K562 (cell line): ENCODE measurements around the gene PFN3. TPM values are rescaled to one million over a fixed set of nuclear protein-coding genes. Genes with fewer than 3 reads are reported as not detected.

Experiments used
- DPF2 ChIP-seq: fragments of 450-650 bp; IDR thresholded peaks from 2 replicates; pipeline ENCODE4 v1.6.1; 2016
- E2F3 ChIP-seq: fragments of 250-450 bp; sonication (Bioruptor Pico); IDR thresholded peaks from 2 replicates; pipeline ENCODE4 v1.4.0; 2020; ENCODE audit warnings: mild to moderate bottlenecking
- EZH2 ChIP-seq: IDR thresholded peaks from 2 replicates; pipeline ENCODE4 v1.6.1; 2012; ENCODE audit warnings: low read depth, mild to moderate bottlenecking, inconsistent platforms, low read length, borderline replicate concordance
- GABPA ChIP-seq: fragments of 200-800 bp; sonication (Bioruptor generic); conservative IDR thresholded peaks from 2 replicates; pipeline ENCODE4 v1.6.1; 2016; ENCODE audit warnings: low read depth, missing genetic modification characterization, missing compliant biosample characterization
- HMGXB4 ChIP-seq: sonication (generic); formaldehyde crosslinking; IDR thresholded peaks from 2 replicates; pipeline ENCODE4 v1.8.1; 2023; ENCODE audit warnings: mild to moderate bottlenecking, missing genetic modification reagents
- MCM2 ChIP-seq: fragments of 450-650 bp; IDR thresholded peaks from 2 replicates; pipeline ENCODE4 v1.6.1; 2017; ENCODE audit warnings: low read depth, mild to moderate bottlenecking
- MCM5 ChIP-seq: fragments of 450-650 bp; IDR thresholded peaks from 2 replicates; pipeline ENCODE4 v1.6.1; 2016; ENCODE audit warnings: low read depth
- MLX ChIP-seq, 2 experiments: fragments of 450-650 bp in 1 of 2; sonication (generic) in 1 of 2; formaldehyde crosslinking; conservative IDR thresholded peaks; 2 replicates each; pipeline versions ENCODE4 v1.4.0 to v1.8.1; 2020 to 2022; ENCODE audit warnings: mild to moderate bottlenecking in 1 of 2, missing genetic modification reagents in 1 of 2
- MNT ChIP-seq, 2 experiments: fragments of 450-650 bp; conservative IDR thresholded peaks; 2 replicates each; pipeline ENCODE4 v1.6.1; 2017; ENCODE audit warnings: mild to moderate bottlenecking in 2 of 2, moderate library complexity in 2 of 2
- NEUROD1 ChIP-seq: fragments of 150-350 bp; IDR thresholded peaks from 2 replicates; pipeline ENCODE4 v1.6.1; 2014; ENCODE audit warnings: borderline replicate concordance, low read length, low read depth; ENCODE audit not compliant: partially characterized antibody
- NFXL1 ChIP-seq: fragments of 450-650 bp; formaldehyde crosslinking; IDR thresholded peaks from 2 replicates; pipeline ENCODE4 v1.4.0; 2021; ENCODE audit warnings: mild to moderate bottlenecking
- NKRF ChIP-seq: fragments of 450-650 bp; IDR thresholded peaks from 2 replicates; pipeline ENCODE4 v1.6.1; 2016; ENCODE audit warnings: borderline replicate concordance
- PRPF4 ChIP-seq: fragments of 200-400 bp; formaldehyde crosslinking; IDR thresholded peaks from one replicate; pipeline ENCODE4 v1.6.1; 2017; ENCODE audit warnings: low read length, low read depth, mild to moderate bottlenecking; ENCODE audit not compliant: insufficient read depth, poor library complexity, severe bottlenecking
- PYGO2 ChIP-seq: fragments of 450-650 bp; IDR thresholded peaks from 2 replicates; pipeline ENCODE4 v1.6.1; 2016; ENCODE audit warnings: mild to moderate bottlenecking, missing genetic modification characterization, moderate library complexity, missing compliant biosample characterization
- SRSF7 ChIP-seq: fragments of 200-400 bp; formaldehyde crosslinking; optimal IDR thresholded peaks from 2 replicates; pipeline ENCODE3; 2017; ENCODE audit warnings: mild to moderate bottlenecking, low read depth, low read length
- SRSF9 ChIP-seq: fragments of 200-400 bp; formaldehyde crosslinking; IDR thresholded peaks from 2 replicates; pipeline ENCODE4 v1.6.1; 2017; ENCODE audit warnings: low read depth, low read length, borderline replicate concordance
- TBL1XR1 ChIP-seq, 2 experiments: IDR thresholded peaks; 2 replicates each; pipeline ENCODE4 v1.6.1; 2012; ENCODE audit warnings: improper control_type of control experiment in 2 of 2, low read length in 2 of 2, mild to moderate bottlenecking in 1 of 2
- ZBTB1 ChIP-seq: sonication (generic); formaldehyde crosslinking; IDR thresholded peaks from 2 replicates; pipeline ENCODE4 v1.8.1; 2023; ENCODE audit warnings: missing genetic modification reagents, low read depth, mild to moderate bottlenecking, borderline replicate concordance
- ZNF143 ChIP-seq: sonication (generic); formaldehyde crosslinking; IDR thresholded peaks from 2 replicates; pipeline ENCODE4 v1.9.0; 2022; ENCODE audit warnings: mild to moderate bottlenecking, missing genetic modification reagents
- ZNF184 ChIP-seq: sonication (generic); formaldehyde crosslinking; IDR thresholded peaks from 2 replicates; pipeline ENCODE4 v1.5.0; 2020; ENCODE audit warnings: missing genetic modification reagents
- ZNF263 ChIP-seq: sonication (generic); formaldehyde crosslinking; IDR thresholded peaks from 2 replicates; pipeline ENCODE4 v1.8.0; 2022; ENCODE audit warnings: mild to moderate bottlenecking, missing genetic modification reagents, borderline replicate concordance
- ZNF436 ChIP-seq: fragments of 250-450, 450-650 bp; sonication (Bioruptor Pico); formaldehyde crosslinking; IDR thresholded peaks from 2 replicates; pipeline ENCODE4 v1.7.0; 2020; ENCODE audit warnings: mild to moderate bottlenecking
- polyA plus RNA-seq, 8 experiments: library from polyadenylated mRNA; depleted of rRNA in 4 of 8; stranded (reverse) in 5 of 8; unstranded in 3 of 8; fragments of >200 nt; fragmentation: Nextera tagmentation in 2 of 8; fragmentation: Illumina TruSeq in 1 of 8; extraction: Ambion mirVana in 2 of 8; extraction: Trizol in 1 of 8; gene quantifications; 2 replicates each; pipeline versions ENCODE4 v1.2.1 to v1.2.3, GENCODE V29; 2011 to 2014; ENCODE audit warnings: inconsistent platforms in 1 of 8, missing spikeins in 1 of 8
- total RNA-seq, 7 experiments: library from RNA; depleted of rRNA in 6 of 7; stranded (reverse); fragments of >200 nt in 6 of 7; fragmentation: Illumina TruSeq in 2 of 7; extraction: Trizol in 2 of 7; gene quantifications; 2 replicates each; pipeline versions ENCODE4 v1.2.1 to v1.2.3, GENCODE V29; 2011 to 2021; ENCODE audit warnings: low replicate concordance in 1 of 7

PFN3 gene
- total and polyA plus RNA-seq, 9 of the 15 experiments (the other 6 are each of a cell fraction or from before 2014, with no cell fraction given): not detected

- TF ChIP-seq MNT (conservative IDR thresholded peaks at IDR 0.05): peak; percentile 90 to 94
- no peak for TF ChIP-seq MLX (CRISPR knock-in tag; conservative IDR thresholded peaks at IDR 0.05)
- TF ChIP-seq EZH2: no peak
- no peak for TF ChIP-seq PRPF4
- TF ChIP-seq SRSF9: no peak
- no peak for TF ChIP-seq NEUROD1
- TF ChIP-seq NKRF: peak; percentile 82; the same call in 1 of the 2 replicates
- TF ChIP-seq SRSF7: no peak
- peak; percentile 50; the same call in 1 of the 2 replicates for TF ChIP-seq E2F3
- peak in 1 of 2 experiments; percentile 57; a peak in 1 of 4 replicates for TF ChIP-seq TBL1XR1 (IDR thresholded peaks at IDR 0.05; ENCODE audit: low read length in 2 of 2)
- no peak for TF ChIP-seq MCM5
- TF ChIP-seq ZBTB1 (CRISPR knock-in tag): peak; percentile 75
- peak; percentile 96 for TF ChIP-seq ZNF263 (CRISPR knock-in tag)
- TF ChIP-seq ZNF143: no peak; the same call in 1 of the 2 replicates
- TF ChIP-seq MCM2: no peak
- TF ChIP-seq GABPA (tag): peak; percentile 56
- no peak for TF ChIP-seq DPF2
- TF ChIP-seq PYGO2 (tag): no peak
- TF ChIP-seq ZNF184 (CRISPR knock-in tag): no peak
- TF ChIP-seq ZNF436 (CRISPR knock-in tag): no peak
- no peak for TF ChIP-seq NFXL1 (CRISPR knock-in tag)
- no peak for TF ChIP-seq HMGXB4
These were observed 3.6 kb upstream of the PFN3 start (continued) for GRCh38 chr5:177403792-177404640.
